Measurements from ENCODE around the gene POC1B. TPM values are rescaled to one million over a fixed set of nuclear protein-coding genes. Genes with fewer than 3 reads are reported as not detected.
A peak's percentile ranks its signal among the peaks of the same experiment; 100 is the strongest.

The POC1B gene
- polyA plus RNA-seq, 1 donor (not counting 4 experiments of a cell fraction or from before 2014, with no cell fraction given): 16.4 TPM

- H3K27me3 ChIP-seq (ENCODE audit: control insufficient read depth, extremely low read depth, insufficient read depth, low read length): no peaks in the 10 kb centered on the region
- no peak overlapping the region for H3K4me3 ChIP-seq (ENCODE audit: control insufficient read depth in 2 of 3, extremely low read depth in 1 of 3, insufficient read depth in 2 of 3, low read depth in 1 of 3, low read length in 3 of 3)
- peak; percentile 99 for DNase-seq (ENCODE audit: low read depth, low spot score)
- H3K9ac ChIP-seq (ENCODE audit: control insufficient read depth, extremely low read depth, insufficient read depth, low read length): peak overlapping the region; percentile 68
- H3K4me1 ChIP-seq (ENCODE audit: control insufficient read depth, extremely low read depth, insufficient read depth, low read length): peaks cover 76% of the 10 kb centered on the region
- H3K36me3 ChIP-seq (ENCODE audit: control insufficient read depth in 2 of 2, extremely low read depth in 1 of 2, insufficient read depth in 2 of 2, low read length in 2 of 2): no peaks in the 10 kb centered on the region
- no peaks in the 10 kb centered on the region for H3K79me2 ChIP-seq (ENCODE audit: control insufficient read depth, insufficient read depth, low read length)
- H3K9me1 ChIP-seq (ENCODE audit: control insufficient read depth, extremely low read depth, insufficient read depth, low read length): no peaks in the 10 kb centered on the region
- no peaks in the 10 kb centered on the region for H3K9me3 ChIP-seq (ENCODE audit: control insufficient read depth, low read depth, low read length)
- H3K4me2 ChIP-seq (ENCODE audit: control insufficient read depth, extremely low read depth, insufficient read depth, low read depth, low read length): peak overlapping the region; percentile 92
- H4K20me1 ChIP-seq (ENCODE audit: control insufficient read depth, extremely low read depth, insufficient read depth, low read length): no peaks in the 10 kb centered on the region
- H3K27ac ChIP-seq (ENCODE audit: control insufficient read depth, insufficient read depth, low read length): peak overlapping the region; percentile 88
- H2AFZ ChIP-seq (ENCODE audit: control insufficient read depth, low read length): no peak overlapping the region
- TF ChIP-seq CTCF (optimal IDR thresholded peaks at IDR 0.05 in 1 of 3, IDR thresholded peaks at IDR 0.05 in 1 of 3, conservative IDR thresholded peaks at IDR 0.05 in 1 of 3; ENCODE audit: extremely low read depth in 1 of 3, insufficient read depth in 2 of 3, low read length in 3 of 3): no peak
- dilution Hi-C loops (cut with MboI; ENCODE audit: extremely low pct_ligation_motif_present, low sequenced_read_pairs): no loop called here
- peak; percentile 92 for FAIRE-seq
Observed at GRCh38 chr12:89370850-89371249, 155.0 kb downstream of the POC1B start.

- Histone ChIP-seq H3K9me1 (ENCODE audit: control insufficient read depth, extremely low read depth, insufficient read depth, low read length) (no peaks in the 10 kb centered on the region), H4K20me1 (ENCODE audit: control insufficient read depth, extremely low read depth, insufficient read depth, low read length) (no peaks in the 10 kb centered on the region), H3K9ac (ENCODE audit: control insufficient read depth, extremely low read depth, insufficient read depth, low read length) (peak overlapping the region; percentile 68), H3K4me3 (ENCODE audit: control insufficient read depth in 2 of 3, extremely low read depth in 1 of 3, insufficient read depth in 2 of 3, low read depth in 1 of 3, low read length in 3 of 3) (peak overlapping the region in 2 of 3 experiments; percentile 50 to 54), H3K4me2 (ENCODE audit: control insufficient read depth, extremely low read depth, insufficient read depth, low read depth, low read length) (peak overlapping the region; percentile 92), H3K27ac (ENCODE audit: control insufficient read depth, insufficient read depth, low read length) (peak overlapping the region; percentile 88), H2AFZ (ENCODE audit: control insufficient read depth, low read length) (peak overlapping the region; percentile 23), H3K36me3 (ENCODE audit: control insufficient read depth in 2 of 2, extremely low read depth in 1 of 2, insufficient read depth in 2 of 2, low read length in 2 of 2) (no peaks in the 10 kb centered on the region), H3K9me3 (ENCODE audit: control insufficient read depth, low read depth, low read length) (no peaks in the 10 kb centered on the region), H3K4me1 (ENCODE audit: control insufficient read depth, extremely low read depth, insufficient read depth, low read length) (peaks cover 72% of the 10 kb centered on the region), H3K27me3 (ENCODE audit: control insufficient read depth, extremely low read depth, insufficient read depth, low read length) (no peaks in the 10 kb centered on the region), H3K79me2 (ENCODE audit: control insufficient read depth, insufficient read depth, low read length) (no peaks in the 10 kb centered on the region)
- TF ChIP-seq CTCF (optimal IDR thresholded peaks at IDR 0.05 in 1 of 3, IDR thresholded peaks at IDR 0.05 in 1 of 3, conservative IDR thresholded peaks at IDR 0.05 in 1 of 3; ENCODE audit: extremely low read depth in 1 of 3, insufficient read depth in 2 of 3, low read length in 3 of 3) (no peak), EZH2 (IDR thresholded peaks at IDR 0.05; ENCODE audit: low read length) (no peak)
- FAIRE-seq (no peak), DNase-seq (ENCODE audit: low read depth, low spot score) (no peak)
- dilution Hi-C loops (cut with MboI; ENCODE audit: extremely low pct_ligation_motif_present, low sequenced_read_pairs): no loop called here
Observed at GRCh38 chr12:89370421-89370831, 155.4 kb downstream of the POC1B start.

Small RNA genes lying within 50 kb of the gene (small RNA-seq; reads per million reads assigned to genes)
- gene AC025034.2 (ENCODE audit: insufficient read length in 3 of 3, low read depth in 3 of 3, low replicate concordance in 1 of 3) (0 reads per million in 3 experiments), gene POC1B-GALNT4 (ENCODE audit: insufficient read length in 3 of 3, low read depth in 3 of 3, low replicate concordance in 1 of 3) (0 reads per million in 3 experiments)

Other genes with a start within 250 kb of the POC1B start
- 205 to 251 TPM (median 221 TPM) in 3 replicates for gene DUSP6, start 173.5 kb downstream of the POC1B start, polyA plus RNA-seq
- gene GALNT4, start 1.3 kb downstream of the POC1B start, polyA plus RNA-seq: 1.9 to 3.7 TPM (median 3.4 TPM) in 3 replicates
- gene ATP2B1, start 182.8 kb upstream of the POC1B start, polyA plus RNA-seq: 16.4 to 24.6 TPM (median 16.8 TPM) in 3 replicates

All from keratinocyte (primary cell).